Stimulated activated CD8-positive, alpha-beta memory T cell treated with anti-CD3 and anti-CD28 coated beads, Interleukin-7, amount 100 ng/mL, for 48 hours (primary cell): Measurements from ENCODE around the gene PSMB5.

Source experiments
- DNase-seq, 2 donors: peaks; one replicate each; pipeline ENCODE4 v3.0.0-alpha.2; 2020; ENCODE audit warnings: low read depth in 1 of 2; ENCODE audit errors: extremely low read depth in 1 of 2

Gene PSMB5

GRCh38 chr14:22996768-22997654 lies 37.7 kb downstream of the PSMB5 start:
- DNase-seq: no peak

- DNase-seq: no peak
Observed at GRCh38 chr14:22995889-22996625, 38.6 kb downstream of the PSMB5 start.

GRCh38 chr14:22994762-22995275 lies 39.9 kb downstream of the PSMB5 start:
- no peak for DNase-seq

DNA sequence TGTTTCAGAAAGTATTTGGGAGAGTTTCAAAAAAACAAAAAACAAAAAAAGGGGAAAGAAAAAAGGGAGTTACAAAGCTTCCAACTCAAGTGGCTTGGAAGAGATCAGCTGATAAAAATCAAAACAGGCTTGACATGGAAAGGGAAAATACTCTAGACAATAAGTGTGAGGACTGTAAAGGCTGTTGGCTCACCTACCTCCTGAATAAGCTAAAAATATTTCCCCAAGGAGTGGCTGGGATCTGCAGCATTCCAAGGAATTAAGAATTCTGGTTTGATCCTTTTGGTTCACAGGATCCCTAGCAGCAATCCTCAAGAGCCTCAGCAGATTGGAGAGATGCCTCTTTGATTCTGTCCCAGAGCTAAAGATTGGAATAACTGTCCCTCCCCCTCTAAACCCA lies 41.2 kb downstream of the PSMB5 start:
- no peak for DNase-seq

GRCh38 chr14:22991852-22992251 lies 42.8 kb downstream of the PSMB5 start:
- no peak for DNase-seq

DNA sequence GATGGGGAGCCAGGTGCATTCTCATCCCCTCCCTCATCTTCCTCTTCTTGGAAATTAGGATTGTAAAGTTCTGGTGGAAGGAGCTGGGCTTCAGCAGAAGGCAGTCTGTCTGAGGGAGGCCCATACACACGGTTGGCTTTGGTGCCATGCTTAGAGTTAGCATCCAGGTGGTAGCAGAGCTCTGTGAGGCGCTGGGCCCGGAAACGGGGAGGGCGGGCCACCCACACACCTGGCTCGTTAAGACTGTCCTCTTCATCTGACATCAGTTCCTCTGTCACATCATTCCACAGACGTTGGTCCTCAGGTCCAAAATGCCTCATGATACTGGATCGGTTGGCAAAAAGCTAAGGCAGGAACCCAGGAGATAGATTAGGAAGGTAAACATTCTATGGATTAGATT lies 47.4 kb downstream of the PSMB5 start:
- no peak for DNase-seq

GRCh38 chr14:22986508-22987054 lies 48.1 kb downstream of the PSMB5 start:
- DNase-seq: peak; percentile 54 to 78

DNA sequence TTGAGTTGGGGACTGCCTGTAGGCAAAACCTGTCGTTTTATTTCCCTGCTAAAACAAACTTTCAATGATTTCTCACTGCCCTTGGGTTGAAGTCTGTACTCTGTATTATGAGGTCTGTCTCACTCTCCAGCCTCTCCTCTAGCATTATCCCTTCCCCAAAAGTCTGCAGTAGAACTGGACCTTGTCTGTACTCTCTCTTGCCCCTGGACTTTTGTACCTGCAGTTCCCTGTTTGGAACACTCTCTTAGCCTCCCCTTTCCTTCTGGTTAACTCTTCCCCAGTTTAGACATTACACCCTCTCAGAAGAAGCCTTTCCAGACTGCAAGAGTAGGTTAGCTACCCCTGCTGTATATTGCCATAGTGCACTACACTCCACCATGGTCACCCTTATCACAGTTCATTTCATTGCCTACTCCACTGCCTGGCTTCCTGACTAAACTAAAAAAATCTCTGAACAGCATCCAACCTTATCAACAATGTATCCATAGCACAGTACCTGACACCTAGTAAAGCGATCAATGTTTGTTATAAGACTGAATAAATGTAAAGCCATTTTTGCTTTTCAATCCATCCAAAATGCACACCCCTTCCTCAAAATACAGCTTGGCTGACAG lies 48.7 kb downstream of the PSMB5 start:
- DNase-seq: no peak

DNA sequence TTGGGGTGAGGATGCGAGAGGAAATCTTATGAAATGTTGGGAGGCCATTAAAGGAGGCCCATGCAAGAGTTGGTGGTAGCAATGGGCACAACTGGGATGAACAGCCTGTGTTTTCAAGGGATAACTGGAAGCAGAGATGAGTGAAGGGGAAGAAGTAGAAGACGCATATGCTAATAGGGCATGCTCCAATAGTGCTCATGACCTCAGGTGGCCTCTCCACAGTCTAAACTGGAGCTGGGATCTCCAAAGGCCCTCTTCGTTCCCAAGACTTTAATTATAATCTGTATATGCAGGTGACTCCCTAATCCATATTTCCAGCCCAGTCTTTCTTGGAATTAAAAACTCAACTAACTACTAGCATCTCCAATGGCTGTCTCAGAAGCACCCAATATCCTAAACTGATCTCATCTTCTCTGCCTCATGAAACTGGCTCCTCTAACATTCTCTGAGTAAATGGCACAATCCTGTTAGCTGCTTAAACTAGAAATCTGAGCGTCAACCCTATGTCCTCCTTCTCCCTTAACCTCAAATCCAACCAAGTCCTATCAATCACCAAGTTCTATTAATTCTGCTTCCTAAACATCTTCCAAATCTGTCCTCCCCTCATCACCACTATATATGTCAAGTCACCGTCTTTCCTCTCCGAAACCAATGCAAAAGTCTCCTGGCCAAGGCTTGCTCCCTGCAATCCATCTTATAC lies 49.6 kb downstream of the PSMB5 start:
- DNase-seq: no peak

- DNase-seq: peak; percentile 46 to 50
Observed at GRCh38 chr14:22982477-22983245, 52.0 kb downstream of the PSMB5 start, which contains the start of gene AJUBA. AJUBA (minus strand) TSS chr14:22982551; CDS start chr14:22982266, 285 bp downstream.

- no peak for DNase-seq
Observed at GRCh38 chr14:22981876-22982476, 52.7 kb downstream of the PSMB5 start.

DNA sequence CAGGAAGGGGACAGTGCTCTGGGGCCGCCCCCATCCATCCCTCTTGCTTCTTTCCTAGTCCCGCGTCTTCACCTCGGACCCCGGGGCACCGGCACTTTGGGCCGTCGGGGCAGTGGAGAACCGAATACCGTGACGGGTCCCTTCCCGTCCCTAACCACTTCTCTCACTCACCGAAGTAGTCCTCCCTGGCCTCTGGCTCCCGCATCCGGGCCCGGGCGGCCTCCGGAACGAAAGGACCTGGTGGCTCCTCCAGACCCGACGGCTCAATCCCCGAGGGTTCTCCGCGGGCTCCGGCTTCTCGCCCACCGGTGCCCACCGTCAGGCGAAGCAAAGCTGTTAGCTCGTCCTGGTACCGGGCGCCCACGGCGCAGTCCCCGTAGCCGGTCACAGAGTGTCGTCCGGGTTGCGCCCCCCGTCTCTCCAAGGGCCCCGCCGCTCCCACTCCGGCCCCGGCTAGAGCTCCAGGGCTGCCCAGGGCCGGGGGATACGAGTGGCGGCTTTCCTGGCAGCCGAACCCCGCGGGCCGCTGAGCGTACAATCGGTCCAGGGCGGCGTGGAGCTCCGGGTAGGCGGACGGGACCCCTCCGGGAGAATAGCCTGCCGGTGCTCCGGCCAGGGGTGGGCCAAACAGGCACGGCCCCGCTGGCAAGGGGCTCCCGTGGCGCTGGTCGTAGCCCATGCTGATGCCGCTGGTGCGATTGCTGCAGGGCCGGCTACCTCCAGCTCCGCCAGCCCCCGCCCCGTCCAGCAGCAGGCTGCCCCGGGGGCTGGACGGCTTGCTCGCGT lies 53.4 kb downstream of the PSMB5 start:
- DNase-seq: no peak

DNA sequence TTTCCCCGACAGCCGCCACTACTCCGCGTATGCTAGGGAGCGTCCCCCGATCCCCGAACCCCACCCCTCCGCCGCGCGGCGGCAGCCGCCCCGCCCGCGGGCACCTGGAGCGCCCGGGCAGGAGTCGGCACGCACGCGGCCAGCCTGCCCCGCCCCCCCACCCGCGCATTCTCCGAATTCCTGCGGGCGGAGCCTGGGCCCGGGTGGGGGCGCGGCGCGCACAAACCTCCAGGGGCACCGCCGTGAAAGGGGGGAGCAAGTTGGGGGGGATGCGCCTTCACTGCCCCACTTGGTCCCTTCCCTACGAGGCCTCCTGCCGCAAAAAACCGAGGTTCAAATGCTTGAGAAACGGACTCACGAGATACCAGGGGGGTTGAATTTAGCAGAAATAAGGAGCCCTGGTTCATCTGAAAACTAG lies 54.0 kb downstream of the PSMB5 start:
- DNase-seq: no peak

- no peak for DNase-seq
Observed at GRCh38 chr14:22979748-22980392, 54.8 kb downstream of the PSMB5 start.

DNA sequence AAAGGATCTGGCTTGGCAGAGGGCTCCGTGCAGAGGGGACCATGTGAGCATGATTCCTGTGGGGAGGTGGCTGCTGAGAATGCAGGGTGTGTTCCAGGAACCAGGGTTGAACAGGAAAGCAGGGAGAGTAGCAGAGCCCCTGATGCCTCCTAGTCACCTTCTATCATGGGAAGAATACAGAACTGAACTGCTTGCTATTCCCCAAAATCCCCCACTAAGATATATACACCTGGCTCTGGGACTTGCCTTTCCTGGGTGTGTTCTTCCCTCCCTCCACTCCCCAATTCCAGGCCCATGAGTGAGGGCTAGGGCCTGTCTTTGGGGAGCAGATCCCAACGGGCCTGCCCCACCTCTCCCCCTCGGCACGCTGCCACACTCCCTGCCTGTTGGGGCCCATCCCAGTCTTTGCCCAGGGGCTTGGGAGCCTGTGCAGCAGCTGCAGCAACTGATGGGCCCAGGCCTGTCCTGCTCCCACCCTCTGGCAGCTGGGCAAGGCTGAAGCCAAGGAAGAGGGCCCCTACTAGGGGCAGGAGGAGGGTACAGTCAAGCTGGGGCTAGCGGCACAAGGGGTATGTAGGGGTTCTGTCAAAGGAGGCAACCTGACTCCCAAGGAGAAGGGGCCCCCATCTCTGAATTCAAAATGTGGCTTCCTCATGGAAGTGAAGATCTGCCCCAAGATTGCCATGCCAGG lies 55.6 kb downstream of the PSMB5 start:
- no peak for DNase-seq

GRCh38 chr14:22978487-22978837 lies 56.2 kb downstream of the PSMB5 start:
- no peak for DNase-seq

DNA sequence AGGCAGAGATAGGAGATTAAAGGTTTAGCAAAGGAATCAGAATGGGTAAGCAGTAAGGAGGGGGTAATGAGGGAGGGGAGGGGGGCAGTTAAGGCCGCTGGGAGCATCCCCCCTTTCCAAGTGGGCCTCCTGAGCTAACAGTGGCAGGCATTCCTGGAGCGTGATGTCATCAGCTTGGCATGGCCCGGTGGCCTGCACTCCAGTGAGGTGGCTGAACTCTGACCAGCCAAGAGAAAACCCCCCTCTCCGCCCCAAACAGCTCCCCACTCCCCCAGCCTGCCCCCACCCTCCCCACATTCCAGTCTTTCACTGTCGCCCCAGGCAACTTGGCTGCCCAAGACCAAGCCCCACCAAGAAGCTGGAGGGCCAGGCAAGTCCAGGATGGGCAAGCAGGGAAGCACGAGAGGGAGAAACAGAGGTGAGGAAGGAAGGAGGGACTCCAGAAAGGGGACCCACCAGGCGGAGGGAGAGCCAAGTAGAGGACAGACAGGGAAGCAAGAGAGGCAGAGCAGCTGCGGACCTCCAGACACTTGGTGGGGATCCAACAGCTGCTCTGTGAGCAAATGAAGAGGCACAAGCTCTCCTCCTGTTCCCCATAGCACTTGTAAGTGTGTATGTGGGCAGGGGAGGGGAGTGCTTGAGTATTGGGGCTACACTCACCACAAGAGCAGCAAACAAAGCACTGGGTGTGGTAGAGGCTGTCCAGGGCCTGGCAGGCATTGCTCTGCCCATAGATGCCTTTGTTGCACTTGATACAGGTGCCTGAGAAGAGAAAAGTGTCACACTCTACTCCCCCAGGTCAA lies 56.8 kb downstream of the PSMB5 start:
- no peak for DNase-seq
